RKO (cell line): ENCODE results near the gene BCL3.

Source experiments
- DNase-seq: peaks from one replicate; pipeline ENCODE4 v3.0.0-alpha.2; 2016; ENCODE audit warnings: low spot score

The BCL3 gene

DNA sequence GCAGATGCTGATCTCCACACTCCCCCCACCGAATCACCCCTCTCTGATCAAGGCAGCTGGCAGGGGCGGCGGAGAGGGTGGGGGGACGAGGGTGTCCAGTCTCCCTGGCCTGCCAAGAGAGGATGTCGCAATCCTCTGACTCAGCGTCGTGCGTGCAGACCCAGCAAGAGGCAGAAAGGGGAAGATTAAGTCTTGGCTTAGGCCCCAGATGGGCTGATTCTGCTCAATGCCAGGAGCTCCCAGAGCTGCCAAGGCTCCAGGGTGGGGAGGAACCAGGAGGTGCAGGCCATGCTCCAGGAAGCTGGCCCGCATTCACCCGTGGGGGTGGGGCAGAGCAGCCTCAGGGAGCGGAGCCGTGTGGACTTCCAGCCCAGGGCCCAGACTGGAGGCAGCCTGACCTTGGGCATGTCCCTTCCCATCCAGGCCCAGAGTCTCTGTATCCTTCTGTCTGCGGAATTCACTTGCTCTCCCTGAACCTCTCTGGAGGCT is 6.6 kb upstream of the BCL3 start:
- peak; percentile 81 for DNase-seq

DNA sequence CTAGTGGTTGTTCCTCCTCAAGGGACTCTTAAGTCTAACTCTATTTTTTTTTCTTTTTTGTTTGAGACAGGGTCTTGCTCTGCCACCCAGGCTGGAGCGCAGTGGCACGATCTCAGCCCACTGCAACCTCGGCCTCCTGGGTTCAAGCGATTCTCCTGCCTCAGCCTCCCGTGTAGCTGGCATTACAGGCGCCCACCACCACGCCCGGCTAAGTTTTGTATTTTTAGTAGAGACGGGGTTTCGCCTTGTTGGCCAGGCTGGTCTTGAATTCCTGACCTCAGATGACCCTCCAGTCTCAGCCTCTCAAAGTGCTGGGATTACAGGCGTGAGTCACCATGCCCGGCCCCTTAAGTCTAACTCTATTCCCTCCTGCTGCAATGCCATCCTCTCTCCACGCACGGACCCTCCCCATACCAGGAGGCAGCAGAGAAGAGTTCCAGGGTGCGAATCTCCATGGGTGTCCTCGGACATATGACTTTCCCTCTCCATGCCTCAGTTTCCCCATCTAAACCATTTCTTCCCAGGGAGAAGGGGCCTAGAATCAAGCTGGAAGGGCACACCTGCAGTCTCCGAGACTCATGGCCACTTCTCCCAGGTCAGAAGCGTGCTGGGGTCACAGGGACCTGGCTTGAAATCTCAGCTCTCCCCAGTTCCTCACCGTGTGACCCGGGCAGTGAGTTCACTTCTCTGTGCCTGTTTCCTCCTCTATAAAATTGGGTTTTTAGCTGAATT is 6.0 kb upstream of the BCL3 start:
- no peak for DNase-seq

DNA sequence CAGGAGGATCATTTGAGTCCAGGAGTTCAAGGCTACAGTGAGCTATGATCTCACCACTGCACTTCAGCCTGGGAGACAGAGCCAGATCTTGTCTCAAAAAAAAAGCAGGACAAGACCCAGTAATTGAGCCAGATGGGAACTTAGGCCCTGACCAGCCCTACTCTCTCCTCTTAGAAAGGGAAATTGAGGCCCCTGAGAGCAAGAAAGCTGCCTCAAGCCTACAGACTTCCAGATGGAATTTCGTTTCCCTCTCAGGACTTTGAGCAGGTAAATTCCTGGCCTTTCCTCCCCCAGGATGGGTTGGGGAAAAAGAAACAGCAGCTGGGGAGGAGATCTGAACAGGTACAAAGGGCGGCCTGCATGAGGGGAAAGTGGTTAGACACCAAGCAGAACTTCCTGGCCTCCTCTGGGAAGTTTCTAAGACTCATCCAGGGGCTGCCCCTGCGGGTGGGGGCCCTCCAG is 3.6 kb upstream of the BCL3 start:
- no peak for DNase-seq

DNA sequence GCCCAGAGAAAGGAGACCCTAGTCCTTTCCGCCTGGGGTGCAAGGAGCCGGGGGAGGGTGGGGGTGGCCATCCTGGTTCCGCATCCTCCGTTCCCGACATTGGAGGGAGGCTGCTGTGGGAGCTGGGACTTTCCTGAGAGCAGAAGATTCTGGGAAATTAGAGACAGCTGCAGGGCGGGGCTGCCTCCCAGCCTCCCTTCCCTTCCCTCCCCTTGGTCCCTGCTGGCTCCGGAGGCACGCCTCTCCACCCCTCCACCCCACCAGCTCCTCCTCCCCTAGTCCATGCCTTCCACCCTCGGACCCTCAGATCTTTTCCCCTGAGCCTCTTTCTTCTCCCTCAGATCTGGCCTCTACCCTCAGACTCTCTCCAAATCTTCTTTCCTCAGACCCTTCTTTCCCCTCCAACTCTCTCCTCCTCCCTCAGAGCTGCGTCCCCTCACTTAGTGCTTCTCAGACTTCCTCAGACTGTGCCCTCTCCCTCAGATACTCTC is 3.1 kb upstream of the BCL3 start:
- DNase-seq: no peak

DNA sequence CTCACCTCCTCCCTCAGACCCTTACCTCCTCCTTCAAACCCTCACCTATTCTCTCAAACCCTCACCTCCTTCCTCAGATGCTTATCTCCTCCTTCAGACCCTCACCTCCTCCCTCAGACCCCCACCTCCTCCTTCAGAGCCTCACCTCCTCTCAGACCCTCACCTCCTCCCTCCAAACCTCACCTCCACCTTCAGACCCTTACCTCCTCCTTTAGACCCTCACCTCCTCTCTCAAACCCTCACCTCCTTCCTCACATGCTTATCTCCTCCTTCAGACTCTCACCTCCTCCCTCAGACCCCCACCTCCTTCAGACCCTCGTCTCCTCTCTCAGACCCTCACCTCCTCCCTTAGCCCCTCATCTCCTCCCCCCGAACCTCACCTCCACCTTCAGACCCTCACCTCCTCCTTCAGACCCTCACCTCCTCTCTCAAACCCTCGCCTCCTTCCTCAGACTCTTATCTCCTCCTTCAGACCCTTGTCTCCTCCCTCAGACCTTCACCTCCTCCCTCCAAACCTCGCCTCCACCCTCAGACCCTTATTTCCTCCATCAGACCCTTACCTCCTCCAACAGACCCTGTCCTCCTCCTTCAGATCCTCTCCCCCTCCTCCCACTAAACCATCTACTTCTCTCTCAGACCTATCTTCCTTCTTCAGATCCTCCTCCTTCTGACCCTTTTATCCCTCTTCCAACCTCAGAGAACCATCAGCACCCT is 2.5 kb upstream of the BCL3 start:
- no peak for DNase-seq

DNA sequence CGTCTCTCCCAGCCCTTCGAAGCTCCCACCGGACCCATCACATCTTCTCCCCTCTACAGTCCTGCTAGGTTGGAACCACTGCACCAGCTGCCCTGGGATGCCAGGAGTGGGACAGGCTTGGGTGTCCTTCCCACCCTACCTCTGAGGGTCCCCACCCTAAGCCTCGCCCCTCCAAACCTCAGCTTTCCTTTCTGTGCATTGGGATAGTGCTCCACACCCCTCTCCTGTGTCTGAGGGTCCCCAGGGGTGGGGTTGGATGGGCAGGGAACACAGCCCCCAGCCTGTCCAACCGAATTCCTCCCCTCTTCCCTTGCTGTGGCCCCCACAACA is 1.9 kb upstream of the BCL3 start:
- DNase-seq: no peak

DNA sequence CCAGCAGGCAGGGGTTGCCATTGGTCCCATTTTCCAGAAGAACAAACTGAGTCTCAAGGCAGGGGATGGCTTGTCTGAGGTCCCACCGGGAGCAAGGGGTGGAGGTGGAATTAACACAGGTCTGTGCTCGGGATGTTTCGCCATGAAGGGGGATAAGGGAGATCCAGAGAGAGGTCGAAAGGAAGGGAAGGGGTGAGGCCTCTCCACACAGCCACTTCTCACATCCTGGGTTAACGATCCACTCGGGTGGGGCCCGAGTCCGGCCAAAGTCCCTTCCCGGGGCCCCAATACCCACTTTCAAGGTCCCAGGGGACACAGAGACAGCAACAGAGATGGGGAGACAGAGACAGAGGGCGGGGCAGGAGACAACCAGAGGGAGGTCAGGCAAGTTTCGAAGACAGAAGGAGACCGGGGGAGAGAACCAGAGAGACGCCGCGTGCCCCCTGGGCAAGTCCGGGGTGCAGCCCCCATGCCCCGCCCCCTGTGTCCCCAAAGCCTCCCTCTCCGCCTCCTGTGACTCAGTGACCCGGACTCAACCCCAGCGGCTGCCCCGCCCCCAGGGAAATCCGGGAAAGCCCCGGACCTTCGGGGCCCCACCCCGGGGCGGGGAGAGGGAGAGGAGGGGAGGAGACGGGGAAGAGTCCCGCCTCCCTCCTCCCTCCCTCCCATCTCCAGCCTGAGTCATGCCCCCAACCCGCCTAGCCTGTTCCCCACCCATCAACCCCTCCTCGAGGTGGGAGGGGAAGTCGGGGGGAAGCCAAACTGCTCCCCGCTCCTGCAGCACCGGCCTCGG is 1.4 kb upstream of the BCL3 start:
- DNase-seq: peak; percentile 92

DNA sequence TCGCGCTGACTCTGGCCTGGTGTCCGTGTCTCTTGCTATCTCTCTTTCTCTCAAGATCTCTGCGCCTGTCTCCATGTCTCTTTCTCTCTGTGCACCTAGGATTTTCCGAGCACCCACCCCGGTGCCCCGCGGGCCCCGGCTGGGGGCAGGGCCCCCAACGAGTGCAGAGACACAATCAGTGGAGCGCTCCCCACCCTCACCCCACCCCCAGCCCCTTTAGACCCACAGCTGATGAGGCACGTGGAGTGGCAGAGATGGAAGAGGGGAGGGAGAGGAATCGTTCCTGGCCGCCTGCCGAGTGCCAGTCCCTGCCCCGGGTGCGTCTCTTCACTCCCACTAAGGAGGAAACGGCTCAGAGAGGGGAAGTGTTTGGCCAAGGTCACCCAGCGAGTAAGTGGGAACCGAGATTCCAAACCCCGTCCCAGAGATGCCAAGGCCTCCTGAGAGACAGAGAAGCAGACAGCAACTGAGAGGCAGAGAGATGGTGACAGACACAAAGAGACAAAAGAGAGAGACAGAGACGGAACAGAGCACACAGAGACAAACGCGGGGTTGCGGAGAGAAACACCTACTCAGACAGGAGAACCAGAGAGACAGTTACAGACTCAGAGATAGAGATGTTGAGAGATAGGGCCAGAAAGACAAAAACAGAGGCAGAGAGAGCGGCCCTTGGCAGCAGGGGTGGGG is 626 bp upstream of the BCL3 start:
- DNase-seq: peak; percentile 58

DNA sequence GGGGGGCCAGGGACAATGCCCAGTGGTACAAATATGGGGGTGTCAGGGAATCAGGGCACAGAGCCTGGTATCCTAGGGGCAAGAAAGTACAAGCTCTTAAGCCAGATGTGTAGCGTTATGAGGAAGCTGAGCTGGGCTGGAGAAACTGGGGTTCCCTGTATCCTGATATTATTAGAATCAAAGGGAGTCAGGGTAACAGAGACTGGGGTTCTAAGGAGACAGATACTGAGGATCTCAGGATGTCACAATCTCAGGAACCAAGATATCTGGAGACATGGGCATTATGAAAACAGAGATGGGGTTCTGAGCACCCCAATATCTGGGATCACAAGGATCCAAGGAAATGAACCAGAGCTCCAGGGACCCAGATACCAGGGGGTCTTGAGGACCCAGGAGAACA is 784 bp downstream of the BCL3 start:
- no peak for DNase-seq

DNA sequence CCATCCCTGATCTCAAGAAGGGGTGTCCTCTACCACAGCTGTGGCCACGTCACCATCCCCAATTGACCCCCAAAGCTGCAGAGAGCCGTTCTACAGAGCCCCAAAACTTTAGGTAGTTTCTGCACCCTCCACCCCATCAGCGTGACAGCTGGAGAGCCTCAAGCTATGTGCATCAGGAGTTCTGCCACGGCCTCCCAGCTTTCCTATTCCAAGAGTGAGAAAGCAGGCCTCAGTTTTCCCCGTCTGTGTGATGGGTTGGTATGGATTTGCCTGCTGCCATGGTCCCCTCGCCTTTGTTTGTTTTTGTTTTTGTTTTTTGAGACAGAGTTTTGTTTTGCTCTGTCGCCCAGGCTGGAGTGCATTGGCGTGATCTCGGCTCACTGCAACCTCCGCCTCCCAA is 1.5 kb downstream of the BCL3 start:
- no peak for DNase-seq

DNA sequence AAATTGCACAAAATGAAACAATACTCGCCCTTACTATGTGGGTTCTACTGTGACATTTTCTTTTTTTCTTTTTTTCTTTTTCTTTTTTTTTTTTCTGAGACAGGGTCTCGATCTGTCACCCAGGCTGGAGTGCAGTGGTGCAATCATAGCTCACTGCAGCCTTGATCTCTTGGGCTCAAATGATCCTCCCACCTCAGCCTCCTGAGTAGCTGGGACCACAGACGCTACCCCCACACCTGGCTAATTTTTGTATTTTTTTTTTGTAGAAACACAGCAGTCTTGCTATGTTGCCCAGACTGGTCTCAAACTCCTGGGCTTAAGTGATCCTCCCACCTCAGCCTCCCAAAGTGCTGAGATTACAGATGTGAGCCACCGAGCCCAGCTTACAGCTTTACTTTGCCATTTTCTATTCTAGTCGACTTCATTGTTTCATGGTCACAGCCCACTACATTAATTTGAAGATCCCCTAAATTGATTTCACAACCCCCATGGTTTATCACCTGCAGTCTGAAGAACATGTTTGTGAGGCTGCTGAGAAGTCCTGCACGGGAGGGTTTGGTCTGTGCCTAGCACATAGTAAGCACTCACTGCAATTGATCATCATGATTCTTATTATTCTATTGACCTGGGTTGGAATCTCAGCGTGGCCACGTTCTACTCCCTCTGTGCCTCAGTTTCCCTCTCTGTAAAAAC is 3.8 kb downstream of the BCL3 start:
- DNase-seq: no peak

DNA sequence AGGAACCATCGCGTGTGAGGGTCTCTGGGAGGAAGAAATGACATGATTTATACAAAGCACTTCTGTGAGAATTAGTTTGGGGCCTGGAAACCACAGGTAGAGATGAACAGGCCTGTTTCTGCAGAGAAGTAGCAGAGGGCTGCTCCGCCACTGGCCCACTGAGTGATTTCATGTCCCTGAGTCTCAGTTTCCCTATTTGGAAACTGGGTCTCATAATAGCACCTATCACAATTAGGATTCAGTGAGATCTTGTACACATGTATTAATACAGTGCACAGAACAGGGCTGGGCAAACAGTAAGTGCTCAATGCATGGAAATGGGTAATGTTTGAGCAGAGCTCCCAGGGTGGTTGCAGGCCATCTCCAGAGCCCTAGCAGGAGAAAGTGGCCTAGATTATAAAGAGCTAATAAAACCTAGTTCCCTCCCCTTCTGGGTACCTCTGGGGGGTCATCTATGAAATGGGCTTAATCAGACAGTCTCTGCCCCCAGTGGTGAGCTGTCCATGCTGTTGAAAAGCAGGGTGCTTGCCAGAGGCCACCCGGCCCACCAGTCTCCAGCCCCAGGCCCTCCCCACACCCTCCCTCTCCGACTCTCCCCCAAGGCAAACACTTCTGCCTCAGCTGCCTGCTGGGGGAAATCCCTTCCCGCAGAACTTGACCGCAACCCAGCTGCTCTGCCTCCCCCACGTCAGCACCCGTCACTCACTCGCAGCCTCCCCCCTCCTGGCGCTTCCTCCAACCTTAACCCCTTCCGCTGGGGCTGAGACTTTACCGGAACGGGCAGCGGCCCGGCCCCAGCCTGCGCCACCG is 4.5 kb downstream of the BCL3 start:
- no peak for DNase-seq

DNA sequence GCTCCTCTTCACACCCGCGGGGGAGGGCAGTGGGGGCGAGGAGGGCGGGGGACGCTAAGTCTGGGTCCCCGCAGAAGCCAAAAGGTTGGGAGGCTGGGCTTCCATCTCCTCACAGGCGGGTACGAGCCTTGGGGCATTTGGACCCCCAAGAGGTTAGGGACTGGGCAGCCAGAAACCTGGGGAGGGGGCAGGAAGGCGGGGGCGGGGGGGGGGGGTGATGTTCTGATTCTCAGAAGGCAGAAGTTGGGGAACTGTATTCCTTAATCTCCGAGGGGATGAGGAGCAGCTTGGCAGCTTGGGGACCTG is 5.1 kb downstream of the BCL3 start:
- no peak for DNase-seq

DNA sequence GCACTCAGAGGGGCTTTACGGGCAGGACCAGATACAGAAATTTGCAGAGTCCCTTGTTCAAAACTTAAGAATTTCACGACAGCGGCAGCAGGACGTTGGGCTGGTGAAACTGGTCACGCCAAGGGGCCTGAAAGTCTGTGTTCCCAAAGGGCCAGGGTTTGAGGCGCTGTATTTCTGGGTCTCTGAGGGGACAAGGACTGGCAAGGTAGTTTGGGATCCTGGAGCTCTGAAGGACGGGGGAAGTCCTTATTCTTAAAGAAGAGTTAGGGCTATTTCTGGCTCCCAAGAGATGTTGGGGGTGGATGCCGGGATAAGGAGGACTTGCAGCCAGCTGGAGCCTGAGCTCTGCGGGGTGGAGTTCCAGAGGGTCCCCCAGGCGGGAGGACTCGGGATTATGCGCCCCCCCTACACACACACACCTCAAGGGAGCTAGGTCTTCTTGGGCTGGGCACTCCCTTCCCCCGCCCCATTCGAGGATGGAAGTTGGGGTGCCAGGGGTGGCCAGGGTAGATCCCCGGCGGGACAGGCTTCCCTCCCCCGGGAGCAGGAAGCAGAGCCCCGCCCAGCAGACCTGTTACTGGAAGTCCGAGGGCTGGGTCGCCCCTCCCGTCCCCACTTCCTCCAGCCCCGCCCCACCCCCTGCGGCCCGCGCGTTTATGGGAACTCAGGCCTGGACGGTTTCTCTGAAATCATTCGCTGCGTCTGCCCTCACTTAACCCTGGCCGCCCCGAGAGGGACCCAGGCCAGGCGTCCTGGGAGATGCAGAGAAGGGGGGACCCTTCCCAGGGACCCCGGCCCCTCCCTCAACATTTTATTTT is 5.6 kb downstream of the BCL3 start:
- no peak for DNase-seq

DNA sequence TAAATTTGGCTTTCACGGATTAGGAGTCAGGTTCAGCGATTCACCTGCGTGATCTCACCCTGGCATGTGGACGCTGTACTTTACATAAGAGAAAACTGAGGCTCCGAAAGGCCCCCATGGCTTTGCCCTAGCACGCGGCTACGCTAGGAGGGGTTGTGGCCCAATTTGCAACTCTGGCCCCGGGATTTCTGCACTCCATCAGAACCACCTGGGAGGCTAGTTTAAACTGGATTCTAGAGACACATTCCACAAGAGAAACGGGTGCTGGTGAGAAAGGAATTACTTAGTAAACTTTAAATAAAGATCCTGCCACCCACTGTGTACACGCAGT is 6.2 kb downstream of the BCL3 start:
- no peak for DNase-seq

DNA sequence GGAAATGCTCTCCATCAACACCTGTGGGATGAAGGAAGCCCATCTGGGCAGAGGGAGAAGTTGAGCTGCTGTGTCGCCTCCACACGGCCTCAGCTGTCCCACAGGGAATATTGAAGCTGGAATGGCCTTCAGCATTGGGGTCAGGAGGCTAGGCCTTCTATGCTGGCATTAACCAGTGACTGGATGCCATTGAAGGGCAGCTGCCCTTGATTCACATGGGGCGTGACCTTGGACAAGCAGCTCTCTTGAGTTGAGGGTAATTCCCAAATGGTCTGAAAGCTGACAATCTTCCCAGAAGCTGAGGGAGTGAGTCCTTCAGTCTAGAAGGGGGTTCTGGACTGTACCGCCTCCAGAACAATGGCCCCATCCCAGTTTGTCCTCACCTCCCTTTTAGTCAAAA is 6.7 kb downstream of the BCL3 start:
- DNase-seq: no peak

DNA sequence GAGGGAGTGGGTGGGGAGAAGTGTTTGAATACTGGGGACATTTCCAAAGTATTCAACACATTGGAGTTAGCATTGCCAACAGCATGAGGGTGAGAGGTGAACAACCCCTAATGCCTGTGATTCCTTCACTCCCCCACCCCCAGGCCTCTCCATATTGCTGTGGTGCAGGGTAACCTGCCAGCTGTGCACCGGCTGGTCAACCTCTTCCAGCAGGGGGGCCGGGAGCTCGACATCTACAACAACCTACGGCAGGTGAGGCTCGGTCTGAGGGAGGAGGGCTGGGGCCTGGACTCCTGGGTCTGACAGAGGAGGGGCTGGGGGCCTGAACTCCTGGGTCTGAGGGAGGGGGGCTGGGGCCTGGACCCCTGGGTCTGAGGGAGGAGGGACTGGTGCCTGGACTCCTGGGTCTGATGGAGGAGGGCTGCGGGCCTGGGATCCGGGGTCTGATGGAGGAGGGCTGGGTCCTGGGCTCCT is 7.6 kb downstream of the BCL3 start:
- no peak for DNase-seq

DNA sequence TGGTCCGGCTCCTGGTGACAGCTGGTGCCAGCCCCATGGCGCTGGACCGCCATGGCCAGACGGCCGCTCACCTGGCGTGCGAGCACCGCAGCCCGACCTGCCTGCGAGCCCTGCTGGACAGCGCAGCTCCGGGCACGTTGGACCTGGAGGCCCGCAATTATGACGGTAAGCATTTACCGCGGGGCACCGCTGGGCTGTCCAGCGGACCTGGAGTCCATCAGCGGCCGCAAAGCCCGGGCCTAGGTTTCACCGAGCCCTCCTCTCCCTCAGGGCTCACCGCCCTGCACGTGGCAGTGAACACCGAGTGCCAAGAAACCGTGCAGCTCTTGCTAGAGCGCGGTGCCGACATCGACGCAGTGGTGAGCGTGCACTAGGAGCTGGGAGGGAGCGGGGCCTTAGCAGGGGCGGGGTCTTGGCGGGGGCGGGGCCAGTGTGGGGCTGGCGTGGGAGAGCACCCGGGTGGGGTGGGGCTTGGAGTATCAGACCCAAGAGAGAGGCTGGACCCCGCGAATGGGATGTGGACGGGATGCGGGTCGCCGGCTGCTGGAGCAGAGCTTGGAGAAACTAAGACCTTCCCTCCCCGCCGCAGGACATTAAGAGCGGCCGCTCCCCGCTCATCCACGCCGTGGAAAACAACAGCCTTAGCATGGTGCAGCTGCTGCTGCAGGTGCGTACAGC is 8.7 kb downstream of the BCL3 start:
- DNase-seq: no peak

DNA sequence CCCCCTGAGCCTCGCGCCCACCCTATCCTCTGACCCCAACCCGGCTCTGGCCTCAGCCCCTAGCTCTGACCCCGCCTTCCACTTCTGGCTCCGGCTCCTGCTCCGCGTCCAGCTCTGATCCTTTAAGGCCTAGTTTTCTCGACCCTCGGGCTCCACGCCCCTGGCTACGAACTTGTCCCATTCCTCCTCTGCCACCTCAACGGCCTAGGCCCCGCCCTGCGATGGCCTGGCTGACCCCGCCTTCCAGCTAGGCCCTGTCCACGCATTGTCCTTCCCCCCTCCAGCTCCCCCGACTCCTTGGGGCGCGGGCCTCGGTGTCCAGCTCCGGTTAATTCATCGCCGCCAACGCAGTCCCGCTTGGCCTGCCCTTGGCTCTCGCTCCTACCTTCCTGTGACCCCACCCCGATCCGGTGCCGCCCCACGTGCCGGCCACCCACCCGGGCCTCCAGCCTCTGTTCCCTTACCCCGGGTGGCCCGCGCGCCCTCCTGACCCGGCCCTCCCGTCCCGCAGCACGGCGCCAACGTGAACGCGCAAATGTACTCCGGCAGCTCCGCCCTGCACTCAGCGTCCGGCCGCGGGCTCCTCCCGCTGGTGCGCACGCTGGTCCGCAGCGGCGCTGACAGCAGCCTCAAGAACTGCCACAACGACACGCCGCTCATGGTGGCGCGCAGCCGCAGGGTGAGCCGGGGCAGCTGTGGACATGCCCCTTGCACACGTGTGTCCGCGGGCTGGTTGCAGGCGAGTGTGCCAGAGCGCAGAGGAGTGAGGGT is 9.4 kb downstream of the BCL3 start:
- no peak for DNase-seq
